ENCODE data around the gene TMEM108. TPM values are rescaled to one million over a fixed set of nuclear protein-coding genes. Genes with fewer than 3 reads are reported as not detected.

Gene TMEM108
- total and polyA plus RNA-seq, 9 donors, result under 0.01 to 4.2 (median 0.46) TPM; not detected in 2

DNA sequence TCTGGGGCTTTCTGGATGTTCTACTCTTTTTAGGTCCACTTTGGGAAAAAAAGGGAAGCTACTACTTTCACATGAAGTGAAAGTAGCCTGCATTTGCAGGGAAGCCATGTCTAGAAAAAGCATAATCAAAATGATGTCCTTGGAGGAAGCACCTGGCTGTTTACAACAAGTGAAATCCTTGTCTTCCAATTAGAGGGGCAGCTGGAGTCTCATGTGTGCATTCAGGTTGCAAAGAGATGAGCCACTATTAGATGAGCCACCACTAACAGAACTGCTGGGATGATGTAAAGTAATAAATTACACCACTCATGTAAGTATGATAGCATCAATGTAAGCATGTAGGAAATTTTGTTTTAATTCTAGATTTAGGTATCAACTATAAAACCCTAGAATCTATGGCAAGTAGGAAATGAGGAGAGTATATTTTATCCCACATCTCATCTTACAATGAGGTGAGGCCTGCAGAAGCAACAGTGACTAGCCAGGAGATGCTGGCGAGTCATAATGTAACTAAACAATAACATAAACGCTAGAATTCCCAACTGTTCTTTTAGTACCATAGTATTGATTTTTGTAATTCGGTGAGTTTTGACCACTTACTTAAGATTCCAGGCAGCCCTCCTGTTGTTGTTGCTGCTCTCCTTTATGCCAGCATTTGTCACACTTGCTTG is 75.9 kb downstream of the TMEM108 start:
- no peak overlapping the region for H3K27ac ChIP-seq

GRCh38 chr3:133115176-133115575 is 77.0 kb downstream of the TMEM108 start:
- Histone ChIP-seq H3K36me3 (no peaks in the 10 kb centered on the region), H3K9me3 (no peaks in the 10 kb centered on the region), H3K27me3 (no peaks in the 10 kb centered on the region), H3K27ac (no peak overlapping the region), H3K4me3 (no peak overlapping the region), H3K4me1 (ENCODE audit: insufficient read depth) (no peaks in the 10 kb centered on the region)
- no peak for DNase-seq
- no peak for TF ChIP-seq EP300 (IDR thresholded peaks at IDR 0.05)
- TF ChIP-seq CTCF (IDR thresholded peaks at IDR 0.05), result no peak
- TF ChIP-seq POLR2A (IDR thresholded peaks at IDR 0.05), result no peak
- intact Hi-C loops (cut with DNase I), result no loop called here
- 61 to 86% (median 66%) methylated on average over 1 of the region's 1 CpG for WGBS, 3 donors

More for the DNA sequence above, 75.9 kb downstream of the TMEM108 start:
- intact Hi-C loops (cut with DNase I), result no loop called here
- 91 to 92% (median 91%) methylated on average over 3 of the region's 3 CpGs for WGBS, 3 donors
- Histone ChIP-seq H3K36me3 (no peaks in the 10 kb centered on the region), H3K27me3 (no peaks in the 10 kb centered on the region), H3K4me3 (no peak overlapping the region), H3K4me1 (ENCODE audit: insufficient read depth) (no peaks in the 10 kb centered on the region), H3K9me3 (no peaks in the 10 kb centered on the region)
- no peak for DNase-seq
- TF ChIP-seq CTCF (IDR thresholded peaks at IDR 0.05), result no peak
- no peak for TF ChIP-seq EP300 (IDR thresholded peaks at IDR 0.05)

- Histone ChIP-seq H3K36me3 (no peaks in the 10 kb centered on the region), H3K9me3 (no peaks in the 10 kb centered on the region), H3K27me3 (no peaks in the 10 kb centered on the region), H3K4me1 (ENCODE audit: insufficient read depth) (no peaks in the 10 kb centered on the region), H3K4me3 (no peak overlapping the region), H3K27ac (no peak overlapping the region)
- intact Hi-C loops (cut with DNase I), result no loop called here
- no peak for DNase-seq
- TF ChIP-seq EP300 (IDR thresholded peaks at IDR 0.05), result no peak
- no peak for TF ChIP-seq POLR2A (IDR thresholded peaks at IDR 0.05)
- TF ChIP-seq CTCF (IDR thresholded peaks at IDR 0.05), result no peak
Observed at GRCh38 chr3:133117342-133117741, 79.2 kb downstream of the TMEM108 start.

- intact Hi-C loops (cut with DNase I), result no loop called here
- no peak overlapping the region for H3K27ac ChIP-seq
- no peak for DNase-seq
- H3K27me3 ChIP-seq, result no peaks in the 10 kb centered on the region
- H3K36me3 ChIP-seq, result no peaks in the 10 kb centered on the region
- H3K9me3 ChIP-seq, result no peaks in the 10 kb centered on the region
- WGBS, 3 donors, result 9 to 28% (median 11%) methylated on average over 2 of the region's 2 CpGs
- no peak overlapping the region for H3K4me3 ChIP-seq
- TF ChIP-seq EP300 (IDR thresholded peaks at IDR 0.05), result no peak
- TF ChIP-seq CTCF (IDR thresholded peaks at IDR 0.05), result no peak
- TF ChIP-seq POLR2A (IDR thresholded peaks at IDR 0.05), result no peak
- no peaks in the 10 kb centered on the region for H3K4me1 ChIP-seq (ENCODE audit: insufficient read depth)
Observed at GRCh38 chr3:133119176-133119575, 81.0 kb downstream of the TMEM108 start.
